Coronary artery (tissue), 2 donors: ENCODE results near the gene SASH3.

Experiments
- DNase-seq: peaks from one replicate; pipeline ENCODE4 v3.0.0-alpha.2; 2017; ENCODE audit warnings: low spot score
- H3K27ac ChIP-seq, 2 donors: fragments of 200-600 bp; sonication (generic); one replicate each; pipeline ENCODE4 v1.5.1; 2016 to 2019
- H3K4me3 ChIP-seq: fragments of 200-600 bp; sonication (generic); 2 replicates; pipeline ENCODE4 v1.5.1; 2016; ENCODE audit warnings: mild to moderate bottlenecking, moderate library complexity
- TF ChIP-seq, protein P1 (sequence below): fragments of 200-600 bp; sonication (generic); IDR thresholded peaks from one replicate; pipeline ENCODE4 v1.5.1; 2019; ENCODE audit warnings: antibody characterized with exemption

SASH3 gene

DNA sequence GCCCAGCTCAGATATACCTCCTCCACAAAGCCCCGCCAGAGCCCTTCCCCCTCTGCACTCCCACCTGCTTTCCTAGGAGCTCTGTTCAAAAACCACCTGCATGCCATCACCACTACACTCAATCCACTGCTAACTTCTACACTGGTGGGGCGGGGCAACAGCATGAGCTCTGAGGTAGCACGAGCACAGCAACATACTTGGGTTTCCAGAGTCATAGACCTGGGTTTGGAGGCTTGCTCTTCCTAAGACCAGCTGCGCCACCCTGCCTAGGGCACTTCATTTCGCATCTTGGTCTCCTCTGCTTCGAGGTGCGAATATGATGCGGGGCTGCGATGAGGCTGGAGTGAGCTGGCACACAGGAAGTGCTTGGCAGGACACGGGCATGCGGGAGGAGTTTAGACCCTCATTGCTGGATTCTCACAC lies 3.6 kb downstream of the SASH3 start:
- Histone ChIP-seq H3K27ac (no peak overlapping the region), H3K4me3 (no peak overlapping the region)
- DNase-seq: peak; percentile 49
- TF ChIP-seq, protein P1, sequence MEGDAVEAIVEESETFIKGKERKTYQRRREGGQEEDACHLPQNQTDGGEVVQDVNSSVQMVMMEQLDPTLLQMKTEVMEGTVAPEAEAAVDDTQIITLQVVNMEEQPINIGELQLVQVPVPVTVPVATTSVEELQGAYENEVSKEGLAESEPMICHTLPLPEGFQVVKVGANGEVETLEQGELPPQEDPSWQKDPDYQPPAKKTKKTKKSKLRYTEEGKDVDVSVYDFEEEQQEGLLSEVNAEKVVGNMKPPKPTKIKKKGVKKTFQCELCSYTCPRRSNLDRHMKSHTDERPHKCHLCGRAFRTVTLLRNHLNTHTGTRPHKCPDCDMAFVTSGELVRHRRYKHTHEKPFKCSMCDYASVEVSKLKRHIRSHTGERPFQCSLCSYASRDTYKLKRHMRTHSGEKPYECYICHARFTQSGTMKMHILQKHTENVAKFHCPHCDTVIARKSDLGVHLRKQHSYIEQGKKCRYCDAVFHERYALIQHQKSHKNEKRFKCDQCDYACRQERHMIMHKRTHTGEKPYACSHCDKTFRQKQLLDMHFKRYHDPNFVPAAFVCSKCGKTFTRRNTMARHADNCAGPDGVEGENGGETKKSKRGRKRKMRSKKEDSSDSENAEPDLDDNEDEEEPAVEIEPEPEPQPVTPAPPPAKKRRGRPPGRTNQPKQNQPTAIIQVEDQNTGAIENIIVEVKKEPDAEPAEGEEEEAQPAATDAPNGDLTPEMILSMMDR: no peak

DNA sequence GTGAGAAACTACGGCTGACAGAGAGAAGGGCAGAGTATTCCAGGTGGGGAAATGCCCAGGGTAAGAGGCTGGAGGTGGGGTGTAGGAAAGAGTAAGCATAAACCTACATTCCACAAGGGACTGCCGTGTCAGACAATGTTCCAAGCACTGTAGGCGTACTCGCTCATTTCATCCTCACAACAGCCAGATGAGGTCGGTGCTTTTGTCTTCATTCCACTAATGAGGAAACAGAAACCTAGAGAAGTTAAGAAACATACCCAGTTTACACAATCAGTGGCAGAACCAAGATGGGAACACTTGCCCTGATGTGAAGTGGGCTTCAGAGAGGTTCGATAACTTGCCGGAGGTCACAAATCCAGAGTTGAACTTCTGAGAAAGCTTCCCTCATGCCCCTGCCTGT lies 4.6 kb downstream of the SASH3 start:
- DNase-seq: peak; percentile 46
- H3K27ac ChIP-seq: no peak overlapping the region
- TF ChIP-seq, protein P1: no peak
- H3K4me3 ChIP-seq: no peak overlapping the region

DNA sequence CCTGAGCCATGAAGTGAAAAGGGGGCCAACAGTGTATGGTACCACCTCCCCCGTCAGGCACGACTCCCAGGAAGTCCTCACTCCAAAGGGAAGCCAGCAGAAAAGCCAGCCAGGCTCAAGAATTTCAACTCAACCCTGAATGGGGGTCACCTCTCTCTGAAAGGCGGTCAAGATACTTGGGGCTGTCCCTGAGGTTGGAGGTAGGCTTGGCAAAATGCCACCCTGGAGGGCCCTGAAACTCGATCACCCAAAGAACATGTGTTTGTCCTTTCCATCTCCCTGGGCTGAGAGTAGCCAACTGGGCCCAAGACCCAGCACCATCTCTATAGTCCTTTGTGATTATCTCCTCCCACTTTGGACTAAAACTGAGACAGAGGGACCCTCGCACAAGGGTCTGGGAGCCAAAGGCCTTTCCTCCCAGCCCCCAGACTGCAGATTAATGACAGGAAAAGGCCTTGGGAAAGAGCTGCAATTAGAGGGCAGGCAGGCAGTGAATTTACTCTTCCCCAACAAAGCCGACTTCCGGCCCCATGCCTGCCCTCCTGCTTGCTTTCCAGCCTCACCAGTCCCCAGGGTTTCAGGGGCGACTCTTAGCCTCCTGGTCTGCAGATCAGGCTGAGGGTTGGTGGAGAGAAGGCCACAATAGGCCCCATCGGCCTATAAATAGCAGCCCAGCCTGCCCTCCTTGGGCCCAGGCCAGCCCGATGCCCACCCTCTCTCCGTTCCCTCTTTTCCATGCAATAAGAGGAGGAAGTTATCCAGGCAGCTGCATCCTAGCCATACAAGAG lies 5.6 kb downstream of the SASH3 start:
- peak; percentile 12 for DNase-seq
- no peak overlapping the region for H3K4me3 ChIP-seq
- H3K27ac ChIP-seq: no peak overlapping the region
- TF ChIP-seq, protein P1: no peak

DNA sequence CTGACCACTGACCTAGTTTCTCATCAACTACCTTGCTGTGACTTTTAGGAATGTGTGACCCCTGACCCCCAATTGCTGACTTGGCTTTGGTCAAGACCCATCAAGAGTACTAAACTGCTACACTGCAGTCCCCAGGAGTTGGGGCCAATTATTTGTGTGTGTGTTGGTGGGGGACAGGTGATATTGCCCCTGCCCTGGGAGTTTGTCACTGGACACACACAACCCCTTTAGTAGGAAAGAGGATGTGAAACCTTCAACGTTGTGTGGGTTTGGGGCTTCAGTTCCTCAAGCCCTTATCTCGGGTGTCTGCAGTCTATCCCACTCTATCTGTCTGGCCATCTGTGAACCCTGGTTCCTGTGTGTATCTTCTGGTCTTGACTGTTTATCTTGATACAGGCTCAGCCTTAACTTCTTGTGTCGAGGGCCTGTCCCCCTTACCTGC lies 6.5 kb downstream of the SASH3 start:
- H3K4me3 ChIP-seq: no peak overlapping the region
- TF ChIP-seq, protein P1: no peak
- no peak overlapping the region for H3K27ac ChIP-seq
- DNase-seq: no peak

DNA sequence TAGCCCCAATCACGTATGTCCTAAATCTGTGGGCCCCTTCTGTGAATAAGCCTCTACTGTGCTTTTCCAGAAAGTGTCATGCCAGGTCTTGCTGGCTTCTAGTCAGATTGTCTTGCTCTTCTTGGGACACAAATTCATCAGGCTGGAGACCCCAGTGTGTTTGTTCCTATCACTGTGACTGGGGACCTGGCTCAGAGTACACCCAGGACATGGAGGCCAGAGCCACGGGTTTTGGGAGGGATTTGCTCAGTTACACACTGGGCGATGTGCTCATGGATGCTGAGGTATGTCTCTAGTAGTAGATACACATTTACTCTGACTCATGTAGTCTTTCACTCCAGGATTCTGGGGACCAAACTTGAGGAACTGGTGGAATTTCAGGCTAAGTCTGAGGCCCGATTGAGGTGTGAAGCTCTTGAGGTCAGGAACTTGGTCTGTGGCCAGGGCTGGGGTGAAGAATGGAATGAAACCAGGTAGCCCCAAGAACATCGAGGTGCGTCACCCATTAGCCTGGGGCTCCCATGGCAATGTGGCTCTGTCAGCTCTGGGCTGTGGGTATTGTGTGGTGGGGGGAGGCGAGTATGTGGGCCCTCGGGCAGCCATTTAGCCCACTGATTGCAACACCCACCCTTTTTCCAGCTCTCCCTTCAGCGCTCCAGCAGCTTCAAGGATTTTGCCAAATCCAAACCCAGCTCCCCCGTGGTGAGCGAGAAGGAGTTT lies 7.7 kb downstream of the SASH3 start:
- no peak overlapping the region for H3K4me3 ChIP-seq
- H3K27ac ChIP-seq: no peak overlapping the region
- TF ChIP-seq, protein P1: no peak
- no peak for DNase-seq

DNA sequence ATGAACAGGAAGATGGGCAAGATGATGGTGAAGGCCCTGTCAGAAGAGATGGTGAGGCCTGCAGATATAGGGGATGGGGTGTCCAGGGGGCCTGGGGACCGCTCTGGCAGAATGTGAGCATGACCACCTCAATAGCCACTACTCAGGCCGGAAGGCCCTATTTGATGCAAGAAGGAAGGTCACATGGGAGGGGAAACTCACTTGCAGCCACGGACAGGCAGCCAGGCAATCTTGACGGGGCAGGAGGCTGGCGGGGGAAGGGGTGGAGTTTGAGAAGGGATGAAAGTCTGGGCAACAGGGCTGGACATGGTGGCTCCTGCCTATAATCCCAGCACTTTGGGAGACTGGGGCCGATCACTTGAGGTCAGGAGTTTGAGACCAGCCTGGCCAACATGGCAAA lies 8.8 kb downstream of the SASH3 start:
- TF ChIP-seq, protein P1: no peak
- no peak overlapping the region for H3K27ac ChIP-seq
- peak; percentile 35 for DNase-seq

More for the DNA sequence above, 8.8 kb downstream of the SASH3 start:
- no peak overlapping the region for H3K4me3 ChIP-seq
